PC-9 (cell line): ENCODE results near the gene IMMP2L.

Experiments used
- CTCF ChIP-seq: fragments of 200-600 bp; sonication (generic); conservative IDR thresholded peaks from 2 replicates; pipeline ENCODE4 v1.6.1; 2017; ENCODE audit warnings: mixed run types, antibody characterized with exemption, mild to moderate bottlenecking, moderate library complexity
- EZH2 ChIP-seq: fragments of 200-600 bp; sonication (generic); IDR thresholded peaks from 2 replicates; pipeline ENCODE4 v1.8.0; 2017; ENCODE audit warnings: antibody characterized with exemption, low read depth

- TF ChIP-seq CTCF: no peak
- TF ChIP-seq EZH2: no peak
Measured at GRCh38 chr7:111400088-111400487, 162.2 kb downstream of the IMMP2L start.
